NOMO-1 treated with DMSO at 0.1 percent for 48 hours (cell line): ENCODE data around the gene SLC45A1.
"Not testable (repeated sequence)": the region's sequence is repeated elsewhere in the genome, so short reads cannot be mapped to it uniquely, and the experiment has no call there.

Experiments used
- DNase-seq: peaks from one replicate; lab custom pipeline; 2025; ENCODE audit not compliant: unreplicated experiment; lab: John Stamatoyannopoulos, UW

The SLC45A1 gene

GRCh38 chr1:8317647-8318381, at the start of gene SLC45A1:
TSS of gene SLC45A1 (plus strand) at chr1:8318114. CDS start at chr1:8324330, 6,216 bp downstream.
- DNase-seq = no peak

DNA sequence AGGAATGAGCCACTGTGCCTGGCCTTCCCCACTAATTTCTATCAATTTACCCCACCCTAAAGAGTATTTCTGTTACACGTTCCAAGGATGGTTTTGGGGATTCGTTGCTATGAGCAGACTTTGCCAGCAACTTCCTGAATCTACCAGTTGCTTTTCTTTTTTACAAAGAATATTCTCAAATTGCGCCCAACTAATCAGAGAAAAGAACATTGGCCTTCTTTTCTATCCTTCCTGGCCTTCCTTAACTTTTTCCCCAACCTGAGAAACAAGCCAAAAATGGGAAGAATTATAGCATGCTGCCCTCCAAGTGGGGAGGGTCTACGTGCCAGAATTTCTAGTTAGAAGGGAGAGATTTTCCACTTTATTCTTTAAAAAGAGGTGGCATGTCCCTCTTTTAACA, 44.9 kb upstream of the SLC45A1 start:
- no peak for DNase-seq

DNA sequence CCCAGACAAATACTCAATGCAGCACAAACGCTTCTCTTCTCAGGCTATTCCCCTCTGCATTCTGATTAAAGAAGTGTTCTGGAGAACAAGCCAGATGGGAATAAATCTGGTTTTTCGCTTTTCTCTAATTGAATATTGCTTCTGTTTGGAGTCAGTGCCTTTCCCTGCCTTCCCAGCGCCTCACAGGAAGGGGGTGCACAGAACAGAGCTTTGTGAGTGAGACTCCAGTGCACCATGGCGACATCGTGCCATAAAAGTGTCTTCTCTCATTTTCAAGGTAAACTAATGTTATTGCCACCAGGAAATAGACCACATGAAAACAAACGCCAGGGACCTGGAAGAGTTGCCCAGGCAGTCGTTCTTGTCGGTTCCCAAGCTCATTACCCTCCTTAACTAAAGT, 43.6 kb upstream of the SLC45A1 start:
- DNase-seq = no peak

DNA sequence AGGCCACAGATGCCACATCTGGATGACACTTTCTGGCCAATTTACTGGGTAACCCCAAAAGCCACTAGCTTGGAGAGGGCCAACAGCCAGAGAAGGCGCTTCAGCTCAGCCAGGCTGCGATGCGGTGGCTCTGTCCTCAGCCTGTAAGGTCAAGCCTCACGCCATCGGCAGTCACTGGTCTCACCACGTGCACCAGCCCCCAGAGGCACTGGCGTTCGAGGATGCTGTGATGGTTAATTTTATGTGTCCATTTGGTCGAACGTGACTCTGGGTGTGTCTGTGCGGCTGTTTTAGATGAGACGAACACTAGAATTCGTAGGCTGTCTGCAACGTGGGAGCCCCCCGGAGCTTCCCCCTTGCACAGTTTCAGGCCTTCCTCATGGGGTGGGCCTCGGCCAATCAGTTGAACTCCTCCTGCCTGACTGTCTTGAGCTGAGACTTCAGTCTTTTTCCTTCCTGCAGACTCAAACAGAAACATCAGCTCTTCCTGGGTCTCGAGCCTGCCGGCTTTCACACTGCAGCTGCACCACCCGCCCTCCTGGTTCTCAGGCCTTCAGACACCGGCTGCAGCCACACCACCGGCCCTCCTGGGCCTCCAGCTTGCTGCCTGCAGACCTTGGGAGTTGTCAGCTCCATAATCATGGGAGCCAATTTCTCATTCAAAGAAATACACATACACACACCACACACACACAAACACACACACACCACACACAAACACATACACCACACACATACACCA, 41.6 kb upstream of the SLC45A1 start:
- DNase-seq = no peak

- DNase-seq = no peak
Observed at GRCh38 chr1:8276932-8277331, 41.0 kb upstream of the SLC45A1 start.

- DNase-seq = not testable (repeated sequence)
Observed at GRCh38 chr1:8278677-8279076, 39.2 kb upstream of the SLC45A1 start.

DNA sequence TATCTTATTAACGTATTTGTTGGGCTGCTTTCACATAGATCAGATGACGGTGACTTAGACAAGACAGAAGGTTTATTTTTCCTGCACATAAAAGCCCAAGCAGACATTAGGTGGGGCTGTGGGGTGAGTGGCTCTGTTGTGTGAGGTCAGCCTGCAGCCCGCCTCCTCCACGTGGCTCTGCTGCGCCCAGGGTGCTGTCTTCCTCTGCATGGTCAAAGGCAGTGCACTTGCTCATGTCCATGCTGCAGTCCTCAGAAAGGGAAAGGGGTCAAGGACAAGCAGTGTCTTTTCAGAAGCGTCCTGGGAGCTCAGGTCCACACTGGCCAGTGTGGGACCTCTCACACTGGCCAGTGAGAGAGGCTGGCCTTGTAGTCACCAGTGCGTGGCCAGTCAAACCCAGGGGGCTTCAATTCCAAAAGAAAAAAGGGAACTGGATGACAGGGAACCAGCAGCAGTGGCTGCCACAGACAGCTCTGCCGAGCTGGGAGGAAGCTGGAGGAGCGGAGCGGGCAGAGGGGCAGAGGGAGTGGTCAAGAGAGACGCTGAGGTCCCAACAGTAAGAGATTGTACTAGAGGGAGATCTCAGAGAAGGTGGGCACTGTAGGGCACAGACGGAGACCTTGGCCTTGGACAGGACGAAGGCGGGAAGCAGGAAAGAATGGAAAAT, 35.9 kb upstream of the SLC45A1 start:
- no peak for DNase-seq

DNA sequence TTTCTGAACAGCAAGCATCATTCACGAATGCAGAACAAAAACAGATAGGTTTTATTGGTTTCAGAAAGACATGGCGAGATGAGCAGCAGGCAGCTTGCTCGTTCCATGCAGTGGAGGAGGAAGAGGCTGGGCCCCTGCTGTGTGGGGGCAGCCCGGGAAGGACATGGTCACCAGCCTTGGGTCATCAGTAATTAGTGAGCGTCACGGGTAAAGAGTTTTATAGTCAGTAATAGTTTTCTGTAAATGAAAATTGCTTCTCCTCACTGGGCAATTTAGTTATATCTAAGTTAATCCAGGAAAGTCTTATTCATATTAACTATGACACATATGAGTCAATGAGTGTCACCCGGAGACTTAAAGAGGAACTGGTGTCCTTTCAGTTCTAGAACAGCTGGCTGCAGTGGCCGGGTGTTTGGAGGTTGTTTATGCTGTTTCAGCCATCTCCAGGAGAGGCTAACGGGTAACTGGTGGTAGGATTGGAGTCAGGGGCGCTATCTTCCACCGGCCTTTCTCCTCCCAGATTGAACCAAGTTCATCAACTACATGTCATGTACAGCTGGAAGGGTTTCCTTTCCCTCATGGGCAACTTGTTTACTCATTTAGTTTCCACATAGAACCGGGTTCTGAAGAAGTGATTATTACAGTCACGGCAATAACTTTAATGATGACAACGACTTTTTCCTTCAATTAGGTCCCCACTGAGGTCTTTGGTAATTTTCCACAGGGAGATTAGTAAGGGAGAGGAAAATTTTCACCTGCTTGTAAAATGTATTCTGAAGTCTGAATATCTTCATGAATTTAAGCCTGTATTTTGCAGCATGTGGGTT, 34.6 kb upstream of the SLC45A1 start:
- peak; percentile 66 for DNase-seq

DNA sequence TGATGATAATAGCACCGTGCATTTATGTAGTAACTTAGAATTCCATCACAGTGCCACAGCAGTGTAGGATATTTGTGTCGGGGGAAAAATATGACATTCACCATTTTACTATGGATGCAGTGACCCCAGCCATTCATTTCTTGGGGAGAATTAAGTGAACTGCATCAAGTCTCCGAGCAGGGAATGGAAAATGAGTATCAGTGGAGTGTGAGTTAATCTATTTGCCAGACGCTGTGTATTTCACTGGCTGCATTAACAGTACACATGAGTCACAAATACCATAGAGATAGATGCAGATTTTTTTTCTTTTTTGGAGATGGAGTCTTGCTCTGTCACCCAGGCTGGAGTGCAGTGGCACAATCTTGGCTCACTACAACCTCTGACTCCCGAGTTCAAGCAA, 33.8 kb upstream of the SLC45A1 start:
- no peak for DNase-seq

- no peak for DNase-seq
Observed at GRCh38 chr1:8285103-8285502, 32.8 kb upstream of the SLC45A1 start.

DNA sequence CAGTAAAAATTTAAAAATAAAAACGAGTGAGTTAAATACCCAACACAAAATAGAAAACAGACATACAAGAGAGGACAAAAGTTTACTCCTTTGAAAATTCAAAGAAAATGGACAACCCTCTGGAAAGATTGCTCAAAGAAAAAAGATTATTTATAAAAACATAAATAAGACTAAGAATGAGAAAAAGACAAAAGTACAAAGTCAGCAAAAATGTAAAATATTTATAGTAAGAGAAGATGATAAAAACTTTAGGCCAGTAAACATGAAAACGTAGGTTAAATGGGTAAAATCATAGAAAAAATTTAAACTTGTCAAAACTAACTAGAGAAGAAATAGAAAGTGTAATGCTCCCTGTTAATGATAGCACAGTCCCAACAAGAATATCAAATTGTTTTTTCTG, 31.9 kb upstream of the SLC45A1 start:
- no peak for DNase-seq

DNA sequence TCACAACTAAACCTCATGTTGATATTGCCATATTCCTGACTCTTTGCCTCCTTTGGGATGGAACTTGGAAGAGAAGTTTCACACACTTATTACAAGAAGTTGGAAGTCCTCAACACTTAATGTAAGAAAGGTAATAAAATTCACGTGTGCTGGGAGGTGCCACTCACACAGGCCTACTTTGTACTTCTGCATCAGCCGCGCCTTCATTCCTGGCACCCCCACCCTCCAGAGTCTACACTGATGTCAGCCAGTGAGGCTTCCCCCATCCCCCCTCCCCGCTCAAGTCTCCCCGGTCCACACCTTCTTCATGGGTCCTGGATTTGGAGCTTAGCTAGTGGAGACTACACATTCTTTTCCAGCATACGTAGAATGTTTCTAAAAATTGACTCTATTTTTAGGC, 24.8 kb upstream of the SLC45A1 start:
- no peak for DNase-seq

- DNase-seq = no peak
Observed at GRCh38 chr1:8293641-8294169, 24.2 kb upstream of the SLC45A1 start.

- no peak for DNase-seq
Observed at GRCh38 chr1:8294170-8294697, 23.7 kb upstream of the SLC45A1 start.

DNA sequence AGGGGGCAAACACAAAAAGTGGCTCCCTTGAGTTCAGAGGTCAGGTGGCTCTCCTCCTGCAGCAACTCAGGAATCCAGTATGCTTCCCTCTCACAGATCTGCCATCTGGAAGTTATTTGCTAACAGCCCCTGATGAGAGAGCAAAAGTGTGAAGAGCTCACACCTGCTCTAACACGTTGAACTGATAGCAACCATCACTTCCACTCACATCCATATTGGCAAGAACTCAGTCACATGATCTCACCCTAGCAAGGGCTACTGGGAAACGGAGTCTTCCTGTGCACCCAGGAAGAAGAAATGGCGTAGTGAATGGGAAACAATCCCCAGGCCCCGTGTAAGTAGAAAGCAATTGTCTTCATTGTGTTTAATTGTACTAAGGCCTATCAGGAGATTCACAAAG, 20.7 kb upstream of the SLC45A1 start:
- DNase-seq = no peak

DNA sequence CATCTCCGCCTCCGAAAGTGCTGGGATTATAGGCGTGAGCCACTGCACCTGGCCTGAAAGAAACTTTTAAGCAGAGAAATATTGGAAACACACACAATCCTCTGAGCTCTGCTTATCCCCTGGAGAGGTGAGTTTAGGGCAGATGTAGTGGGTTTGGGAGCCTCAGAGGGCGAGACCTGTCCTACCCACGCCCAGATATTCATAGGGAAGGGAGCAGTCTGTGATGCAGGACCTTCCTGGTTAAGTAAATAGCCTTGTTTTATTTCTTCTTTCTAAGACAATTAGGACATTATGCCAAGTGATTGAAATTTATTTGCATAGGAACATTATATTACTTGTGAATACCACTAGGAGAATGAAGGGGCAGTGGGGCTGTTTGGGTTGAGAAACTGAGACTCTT, 18.0 kb upstream of the SLC45A1 start:
- DNase-seq = no peak

DNA sequence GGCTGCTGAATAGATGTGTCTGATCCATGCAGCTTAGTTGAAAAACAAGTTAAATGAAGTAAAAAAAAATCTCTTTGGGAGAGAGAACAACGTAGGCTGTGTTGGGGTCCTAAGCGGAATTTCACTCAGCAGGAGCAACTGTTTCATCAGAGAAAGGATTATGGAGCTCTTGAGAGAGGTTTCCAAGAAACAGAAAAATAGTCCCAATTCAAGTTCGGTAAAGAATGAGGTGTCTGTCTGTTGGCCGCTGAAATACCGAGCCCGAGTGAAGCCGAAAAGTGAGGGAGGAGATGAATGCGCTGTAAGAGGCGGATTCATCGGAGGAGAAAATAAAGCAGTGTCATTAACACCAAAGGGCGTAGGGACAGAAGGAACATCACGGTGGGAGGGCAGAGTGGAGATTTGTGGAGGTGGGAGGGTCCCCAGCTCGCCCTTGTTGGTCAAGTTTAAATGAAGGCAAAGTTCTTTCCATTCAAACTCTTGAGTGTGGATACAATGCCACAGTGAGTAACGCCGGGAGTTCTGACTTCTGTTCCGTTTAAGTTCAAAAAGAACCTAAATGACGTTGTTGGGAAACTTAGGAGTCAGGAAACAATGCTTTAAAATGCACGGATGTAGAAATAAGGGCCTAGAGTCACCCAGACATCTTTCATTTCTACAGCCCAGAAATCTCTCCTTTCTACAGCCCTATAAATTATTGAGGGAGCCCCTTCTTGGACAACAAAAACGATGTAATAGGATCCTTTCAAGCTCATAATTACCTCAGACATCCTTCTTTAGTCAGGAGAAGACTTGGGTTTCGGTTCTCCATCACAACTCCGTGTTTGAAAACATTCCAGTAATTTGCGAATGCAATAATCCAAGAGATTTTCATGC, 15.6 kb upstream of the SLC45A1 start:
- no peak for DNase-seq

GRCh38 chr1:8303141-8303540, 14.8 kb upstream of the SLC45A1 start:
- DNase-seq = no peak

DNA sequence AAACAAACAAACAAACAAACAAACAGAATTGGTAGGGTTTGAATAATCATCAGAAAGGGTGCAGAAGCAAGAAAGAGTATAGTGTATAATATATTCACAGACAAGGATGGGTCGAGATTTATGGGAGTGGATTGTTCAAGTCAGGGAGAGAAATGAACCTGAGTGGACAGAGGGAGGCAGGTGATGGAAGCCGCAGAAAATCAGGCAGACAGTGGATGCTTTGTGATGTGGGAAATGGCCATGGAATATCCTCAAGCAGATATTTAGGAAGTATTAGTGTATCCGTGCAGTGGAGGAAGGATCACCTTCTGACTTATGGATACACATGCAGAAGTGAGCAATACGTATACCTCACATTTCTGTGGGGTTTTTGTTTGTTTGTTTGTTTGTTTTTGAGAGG, 14.0 kb upstream of the SLC45A1 start:
- no peak for DNase-seq

DNA sequence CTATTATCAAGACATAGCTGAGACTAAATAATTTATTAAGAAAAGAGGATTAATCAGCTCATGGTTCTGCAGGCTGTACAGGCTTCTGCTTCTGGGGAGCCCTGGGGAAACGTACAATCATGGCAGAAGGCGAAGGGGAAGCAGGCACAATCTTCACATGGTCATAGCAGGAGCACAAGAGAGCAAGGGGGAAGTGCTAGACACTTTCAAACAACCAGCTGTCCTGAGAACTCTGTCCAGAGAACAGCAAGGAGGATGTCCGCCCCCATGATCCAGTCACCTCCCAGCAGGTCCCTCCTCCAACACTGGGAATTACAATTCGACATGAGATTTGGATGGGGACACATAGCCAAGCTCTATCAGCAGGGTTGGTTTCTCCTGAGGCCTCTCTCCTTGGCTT, 10.3 kb upstream of the SLC45A1 start:
- DNase-seq = no peak
